Activated T-helper 17 cell treated with anti-CD3 and anti-CD28 coated beads, Interleukin-2, amount 50 U/mL, for 72 hours (primary cell): ENCODE data around the gene GPATCH2. TPM values are rescaled to one million over a fixed set of nuclear protein-coding genes. Genes with fewer than 3 reads are reported as not detected.
"Not testable (repeated sequence)": the region's sequence is repeated elsewhere in the genome, so short reads cannot be mapped to it uniquely, and the experiment has no call there.

Source experiments
- ATAC-seq: fragments of 150-1000 bp; cut with Tn5 transposase; replicated peaks from 2 replicates; pipeline ENCODE4 v1.10.0; 2021; ENCODE audit warnings: mild to moderate bottlenecking, moderate library complexity
- H3K27ac Mint-ChIP-seq: one replicate; pipeline ENCODE4 v1.8.0; 2022; ENCODE audit warnings: mixed read lengths
- H3K27me3 Mint-ChIP-seq: one replicate; pipeline ENCODE4 v1.8.0; 2022; ENCODE audit warnings: mixed read lengths
- H3K36me3 Mint-ChIP-seq: one replicate; pipeline ENCODE4 v1.8.0; 2022; ENCODE audit warnings: low read depth, mild to moderate bottlenecking, mixed read lengths
- H3K4me1 Mint-ChIP-seq: one replicate; pipeline ENCODE4 v1.8.0; 2022; ENCODE audit warnings: mixed read lengths
- H3K4me3 Mint-ChIP-seq: one replicate; pipeline ENCODE4 v1.8.0; 2022; ENCODE audit warnings: mild to moderate bottlenecking, mixed read lengths
- H3K9me3 Mint-ChIP-seq: one replicate; pipeline ENCODE4 v1.8.0; 2022; ENCODE audit warnings: mixed read lengths
- total RNA-seq, 2 donors: library from RNA; stranded (reverse); gene quantifications; one replicate each; pipeline ENCODE4 v1.2.3, GENCODE V29; 2022

Gene GPATCH2
- total RNA-seq, 2 donors from 2014 or later = 6.5 to 6.7 TPM

DNA sequence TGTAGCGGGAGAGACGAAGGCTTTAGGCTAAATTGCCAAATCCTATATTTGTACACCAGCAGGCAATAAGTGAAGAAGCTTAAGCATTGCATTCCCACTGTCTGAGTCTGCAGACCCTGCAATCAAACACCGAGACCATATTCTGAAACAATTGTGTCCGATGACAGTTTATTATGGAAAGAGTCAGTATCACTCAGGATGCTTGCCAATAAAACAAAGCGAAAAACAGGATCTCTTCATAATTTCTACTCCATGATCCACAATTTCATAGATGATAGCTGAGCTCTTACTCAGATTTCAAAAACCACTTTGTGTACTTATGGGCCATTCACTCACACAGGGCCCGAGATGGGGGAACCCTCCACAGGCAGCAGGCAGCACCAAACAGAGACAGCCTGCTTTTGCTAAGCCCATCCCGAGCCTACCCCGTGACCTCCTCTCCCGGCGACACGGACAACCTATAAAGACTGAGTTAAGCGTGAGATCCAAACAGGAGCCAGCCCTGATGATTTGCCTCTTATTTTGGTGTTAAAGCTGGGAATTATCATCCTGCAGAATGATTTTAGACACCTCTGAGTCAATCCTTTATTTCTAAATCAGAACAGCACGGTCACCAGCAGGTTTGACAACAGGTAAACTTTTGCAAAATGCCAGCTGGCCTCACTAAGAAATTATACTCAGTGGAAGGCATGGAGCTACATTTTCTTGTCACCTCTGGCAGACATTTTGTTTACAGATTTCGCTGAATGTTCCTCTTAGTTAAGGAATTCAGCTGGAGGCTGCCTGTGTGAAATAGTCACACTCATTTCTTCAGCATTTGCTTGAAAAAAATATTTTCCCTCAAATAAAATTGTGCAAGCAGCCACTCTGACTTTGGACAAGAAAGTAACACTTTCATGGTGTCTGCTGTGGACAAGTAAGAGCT is 212.4 kb downstream of the GPATCH2 start:
- Mint-ChIP-seq H3K36me3 (no peaks in the 10 kb centered on the region), H3K9me3 (no peaks in the 10 kb centered on the region), H3K4me3 (no peak overlapping the region), H3K4me1 (no peaks in the 10 kb centered on the region), H3K27ac (no peak overlapping the region), H3K27me3 (peaks cover 10% of the 10 kb centered on the region)
- ATAC-seq = no peak

DNA sequence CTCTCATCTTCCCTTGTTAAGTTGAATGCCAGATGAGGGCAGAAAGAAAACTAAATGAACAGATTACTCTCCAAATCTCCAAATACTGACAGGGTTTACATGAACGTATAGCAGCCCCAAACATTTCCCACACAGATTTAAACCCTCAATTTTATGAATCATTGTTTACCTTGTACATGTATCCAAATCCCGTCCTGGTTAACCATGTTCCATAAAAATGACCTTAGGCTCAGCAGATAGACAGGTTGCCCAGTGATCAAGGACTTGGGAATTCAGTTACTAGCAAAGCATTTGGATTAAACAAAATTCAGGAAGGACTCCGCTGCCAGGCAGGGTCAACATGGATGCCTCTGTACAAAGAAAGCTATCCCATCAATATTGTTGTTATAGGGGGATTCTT is 213.5 kb downstream of the GPATCH2 start:
- H3K4me1 Mint-ChIP-seq = no peaks in the 10 kb centered on the region
- H3K4me3 Mint-ChIP-seq = no peak overlapping the region
- no peaks in the 10 kb centered on the region for H3K36me3 Mint-ChIP-seq
- no peak for ATAC-seq
- H3K9me3 Mint-ChIP-seq = no peaks in the 10 kb centered on the region
- no peak overlapping the region for H3K27ac Mint-ChIP-seq
- H3K27me3 Mint-ChIP-seq = peaks cover 10% of the 10 kb centered on the region

DNA sequence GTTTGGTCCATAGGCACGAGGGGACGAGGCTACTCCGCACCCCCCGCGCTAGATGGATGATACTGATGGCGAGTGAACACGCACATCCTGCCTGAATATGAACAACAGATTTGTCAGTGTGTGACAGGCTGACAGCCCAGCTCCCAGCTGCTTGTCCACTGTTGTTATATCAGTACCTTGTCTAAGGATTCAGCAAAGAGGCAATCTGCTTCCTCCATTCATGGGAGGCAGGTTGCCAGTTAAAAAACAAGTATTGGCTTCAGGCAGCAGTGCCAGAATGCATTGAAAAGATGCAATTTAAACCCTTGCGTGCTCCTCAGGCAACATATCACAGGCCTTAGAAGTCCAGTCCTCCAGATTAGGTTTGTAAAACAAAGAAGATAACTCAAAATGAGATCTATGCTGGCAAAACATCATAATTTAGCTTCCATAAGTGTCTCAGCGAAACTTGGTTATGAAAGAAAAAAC is 223.3 kb downstream of the GPATCH2 start:
- no peaks in the 10 kb centered on the region for H3K4me1 Mint-ChIP-seq
- H3K36me3 Mint-ChIP-seq = no peaks in the 10 kb centered on the region
- no peak overlapping the region for H3K4me3 Mint-ChIP-seq
- no peaks in the 10 kb centered on the region for H3K27me3 Mint-ChIP-seq
- no peak overlapping the region for H3K27ac Mint-ChIP-seq
- H3K9me3 Mint-ChIP-seq = no peaks in the 10 kb centered on the region
- no peak for ATAC-seq

DNA sequence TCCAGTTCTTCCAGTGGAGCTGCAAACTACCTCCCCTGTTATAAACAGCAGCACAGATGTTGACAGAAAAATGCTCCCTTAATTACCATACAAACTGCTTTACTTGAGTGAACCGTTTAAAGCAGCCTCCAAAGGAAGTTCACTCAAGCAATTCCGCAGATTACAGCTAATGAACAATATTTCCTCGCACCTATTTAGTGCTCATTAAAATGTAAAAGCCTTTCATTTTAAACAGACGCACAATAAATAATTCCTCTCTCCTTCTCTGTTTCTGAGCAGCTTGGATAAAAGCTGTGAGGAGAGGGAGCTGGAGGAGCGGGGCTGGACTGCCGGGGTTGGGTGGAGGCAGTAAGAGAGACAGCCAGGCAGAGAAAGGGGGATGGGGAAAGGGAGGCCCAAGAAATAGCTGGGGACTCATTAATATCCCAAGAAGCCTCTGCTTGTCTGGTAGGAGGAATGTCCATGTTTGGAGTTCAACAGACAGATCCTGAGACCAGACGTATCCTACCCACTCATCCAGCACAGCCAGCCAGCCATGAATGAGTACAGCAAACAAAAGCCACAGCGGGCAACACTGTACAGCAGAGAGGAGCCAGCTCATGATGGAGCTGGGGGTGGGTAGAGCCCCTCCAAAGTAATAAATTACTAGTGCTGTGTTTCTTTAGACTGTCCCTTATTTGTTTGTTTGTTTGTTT is 227.7 kb downstream of the GPATCH2 start:
- no peak overlapping the region for H3K27ac Mint-ChIP-seq
- H3K4me3 Mint-ChIP-seq = no peak overlapping the region
- H3K27me3 Mint-ChIP-seq = no peaks in the 10 kb centered on the region
- no peaks in the 10 kb centered on the region for H3K9me3 Mint-ChIP-seq
- no peaks in the 10 kb centered on the region for H3K36me3 Mint-ChIP-seq
- ATAC-seq = no peak
- no peaks in the 10 kb centered on the region for H3K4me1 Mint-ChIP-seq

DNA sequence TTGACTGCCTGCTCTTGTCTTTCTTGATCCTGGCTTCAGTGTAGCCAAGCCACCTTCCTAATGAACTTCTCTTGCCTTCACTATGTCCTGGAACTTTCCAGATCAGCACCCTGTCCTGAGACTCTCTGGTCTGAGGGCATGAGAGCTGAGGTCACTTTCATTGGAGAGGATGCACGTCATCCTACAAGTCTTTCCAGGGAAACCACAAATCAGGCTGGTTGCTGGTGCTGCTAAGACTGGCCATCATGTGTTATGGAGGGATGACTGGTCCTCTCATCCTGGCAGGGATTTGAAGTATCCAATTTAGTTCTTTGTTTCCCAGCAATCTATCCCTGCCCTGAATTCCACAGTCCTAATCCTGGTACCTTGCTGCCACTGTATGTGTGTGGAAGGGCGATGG is 228.6 kb downstream of the GPATCH2 start:
- Mint-ChIP-seq H3K27ac (no peak overlapping the region), H3K4me3 (no peak overlapping the region)
- no peak for ATAC-seq

DNA sequence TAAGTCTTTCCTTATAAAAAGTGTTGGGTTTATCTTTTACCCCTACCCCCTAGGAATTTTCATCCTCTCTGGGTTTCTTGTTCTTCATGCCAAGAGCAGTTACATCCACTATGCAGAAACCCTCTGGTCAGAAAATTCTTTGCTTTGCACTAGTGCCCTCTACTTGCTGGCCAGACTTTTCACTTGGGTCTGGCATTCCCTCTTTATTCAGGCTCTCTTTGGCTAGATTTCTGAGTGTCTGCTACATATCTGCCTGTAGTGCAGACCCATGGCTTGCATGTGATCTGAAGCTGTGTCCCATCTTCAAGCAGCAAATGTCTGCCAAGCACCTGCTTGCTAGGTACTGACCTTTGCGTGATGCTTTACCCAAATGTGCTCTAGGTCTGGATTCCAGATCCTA is 237.0 kb downstream of the GPATCH2 start:
- no peak for ATAC-seq
- H3K9me3 Mint-ChIP-seq = no peaks in the 10 kb centered on the region
- no peaks in the 10 kb centered on the region for H3K36me3 Mint-ChIP-seq
- H3K27me3 Mint-ChIP-seq = peaks cover 3% of the 10 kb centered on the region
- H3K4me1 Mint-ChIP-seq = no peaks in the 10 kb centered on the region
- H3K27ac Mint-ChIP-seq = no peak overlapping the region
- H3K4me3 Mint-ChIP-seq = no peak overlapping the region

More for the DNA sequence above, 228.6 kb downstream of the GPATCH2 start:
- Mint-ChIP-seq H3K36me3 (no peaks in the 10 kb centered on the region), H3K27me3 (no peaks in the 10 kb centered on the region), H3K4me1 (no peaks in the 10 kb centered on the region), H3K9me3 (no peaks in the 10 kb centered on the region)

DNA sequence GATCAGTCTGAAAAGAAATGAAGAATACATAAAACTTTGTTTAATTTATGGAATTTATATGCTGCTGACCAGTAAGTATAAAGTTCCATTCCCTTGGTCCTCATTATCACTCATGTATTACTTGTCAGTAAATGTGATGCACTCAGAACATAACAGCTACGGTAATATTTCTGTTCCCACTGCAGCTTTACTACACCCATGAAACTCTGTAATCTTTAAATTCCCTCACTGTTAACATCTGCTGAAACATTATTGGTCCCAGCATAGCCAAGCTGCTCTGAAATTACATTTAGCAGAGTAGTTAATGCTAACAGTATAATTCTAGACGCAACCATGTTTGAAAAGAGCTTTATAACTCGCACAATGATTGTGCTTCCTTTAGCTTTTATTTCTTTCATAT is 238.4 kb downstream of the GPATCH2 start:
- ATAC-seq = no peak
- peaks cover 3% of the 10 kb centered on the region for H3K27me3 Mint-ChIP-seq
- H3K36me3 Mint-ChIP-seq = no peaks in the 10 kb centered on the region
- no peaks in the 10 kb centered on the region for H3K9me3 Mint-ChIP-seq
- H3K4me3 Mint-ChIP-seq = no peak overlapping the region
- no peak overlapping the region for H3K27ac Mint-ChIP-seq
- H3K4me1 Mint-ChIP-seq = no peaks in the 10 kb centered on the region

DNA sequence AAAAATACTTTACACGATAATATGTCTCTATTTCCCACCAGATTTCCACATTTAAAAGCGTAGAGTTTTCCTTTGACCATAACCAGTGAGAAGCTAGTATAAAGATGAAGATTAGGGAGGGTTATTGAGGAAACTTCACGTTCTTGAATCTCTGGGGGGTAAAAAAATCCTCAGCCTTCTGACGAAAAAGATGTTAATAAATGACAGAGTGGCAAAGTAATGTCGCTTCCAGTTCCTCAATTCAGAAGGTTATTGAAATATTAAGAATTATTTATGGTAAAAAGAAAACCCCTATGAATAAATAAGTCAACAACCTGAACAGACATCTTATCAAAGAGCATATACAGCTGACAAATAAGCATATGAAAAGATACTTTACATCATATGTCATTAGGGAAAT is 241.0 kb downstream of the GPATCH2 start:
- H3K27me3 Mint-ChIP-seq = no peaks in the 10 kb centered on the region
- H3K4me3 Mint-ChIP-seq = no peak overlapping the region
- H3K27ac Mint-ChIP-seq = no peak overlapping the region
- H3K9me3 Mint-ChIP-seq = no peaks in the 10 kb centered on the region
- no peak for ATAC-seq
- H3K4me1 Mint-ChIP-seq = no peaks in the 10 kb centered on the region
- no peaks in the 10 kb centered on the region for H3K36me3 Mint-ChIP-seq

DNA sequence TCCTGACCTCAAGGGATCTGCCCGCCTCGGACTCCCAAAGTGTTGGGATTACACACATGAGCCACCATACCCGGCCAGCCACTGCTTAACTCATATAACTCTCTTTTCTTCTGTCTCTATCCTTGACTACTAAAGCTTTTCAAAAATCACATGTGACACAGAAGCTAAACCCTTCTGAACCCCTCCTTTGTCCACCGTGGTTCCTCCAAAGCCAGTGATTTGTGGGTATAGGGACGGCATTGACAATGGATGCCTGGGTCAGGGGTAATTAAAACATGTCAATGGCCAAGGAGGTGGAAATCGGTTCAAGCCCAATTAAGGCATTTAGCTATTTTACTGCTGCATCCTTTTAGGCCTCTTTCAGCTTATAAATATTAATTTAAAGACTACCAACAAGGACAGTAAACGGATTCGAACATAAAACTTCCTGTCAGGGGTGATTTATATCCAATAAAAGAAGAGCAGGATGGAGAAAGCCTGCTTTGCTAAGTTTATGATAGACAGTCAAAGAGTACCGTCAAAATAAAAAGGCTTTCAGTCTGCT is 242.3 kb downstream of the GPATCH2 start:
- ATAC-seq = no peak
- H3K9me3 Mint-ChIP-seq = no peaks in the 10 kb centered on the region
- no peaks in the 10 kb centered on the region for H3K27me3 Mint-ChIP-seq
- H3K27ac Mint-ChIP-seq = no peak overlapping the region
- no peaks in the 10 kb centered on the region for H3K4me1 Mint-ChIP-seq
- no peaks in the 10 kb centered on the region for H3K36me3 Mint-ChIP-seq
- no peak overlapping the region for H3K4me3 Mint-ChIP-seq

DNA sequence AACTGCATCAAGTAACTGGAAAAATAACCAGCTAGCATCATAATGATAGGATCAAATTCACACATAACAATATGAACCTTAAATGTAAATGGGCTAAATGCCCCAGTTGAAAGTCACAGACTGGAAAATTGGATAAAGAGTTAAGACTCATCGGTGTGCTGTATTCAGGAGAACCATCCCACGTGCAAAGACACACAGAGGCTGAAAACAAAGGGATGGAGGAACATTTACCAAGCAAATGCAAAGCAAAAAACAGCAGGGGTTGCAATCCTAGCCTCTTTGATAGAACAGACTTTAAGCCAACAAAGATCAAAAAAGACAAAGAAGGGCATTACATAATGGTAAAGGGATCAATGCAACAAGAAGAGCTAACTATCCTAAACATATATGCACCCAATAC is 249.1 kb downstream of the GPATCH2 start:
- H3K4me1 Mint-ChIP-seq, H3K4me3 Mint-ChIP-seq, H3K9me3 Mint-ChIP-seq, H3K36me3 Mint-ChIP-seq, H3K27ac Mint-ChIP-seq, ATAC-seq, H3K27me3 Mint-ChIP-seq: not testable (repeated sequence)

DNA sequence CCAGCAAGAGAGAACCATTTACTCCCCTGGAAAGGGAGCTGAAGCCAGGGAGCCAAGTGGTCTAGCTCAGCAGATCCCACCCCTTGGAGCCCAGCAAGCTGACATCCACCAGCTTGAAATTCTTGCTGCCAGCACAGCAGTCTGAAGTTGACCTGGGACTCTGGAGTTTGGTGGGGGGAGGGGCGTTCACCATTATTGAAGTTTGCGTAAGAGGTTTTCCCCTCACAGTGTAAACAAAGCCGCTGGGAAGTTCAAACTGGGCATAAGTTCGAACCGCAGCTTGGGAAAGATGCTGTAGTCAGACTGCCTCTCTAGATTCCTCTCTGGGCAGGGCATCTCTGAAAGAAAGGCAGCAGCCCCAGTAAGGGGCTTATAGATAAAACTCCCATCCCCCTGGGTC is 251.1 kb downstream of the GPATCH2 start:
- not testable (repeated sequence) for H3K9me3 Mint-ChIP-seq, ATAC-seq, H3K36me3 Mint-ChIP-seq, H3K4me1 Mint-ChIP-seq, H3K4me3 Mint-ChIP-seq, H3K27me3 Mint-ChIP-seq, H3K27ac Mint-ChIP-seq

DNA sequence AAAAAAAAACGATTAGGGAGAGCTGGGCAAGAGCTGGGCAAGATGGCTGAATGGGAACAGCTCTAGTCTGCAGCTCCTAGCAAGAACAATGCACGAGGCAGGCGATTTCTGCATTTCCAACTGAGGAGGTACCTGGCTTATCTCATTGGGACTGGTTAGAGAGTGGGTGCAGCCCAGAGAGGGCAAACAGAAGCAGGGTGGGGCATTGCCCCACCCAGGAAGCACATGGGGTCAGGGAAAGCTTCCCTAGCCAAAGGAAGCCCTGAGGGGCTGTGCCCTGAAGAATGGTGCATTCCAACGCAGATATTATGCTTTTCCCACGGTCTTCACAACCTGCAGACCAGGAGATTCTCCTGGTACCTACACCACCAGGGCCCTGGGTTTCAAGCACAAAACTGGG is 251.6 kb downstream of the GPATCH2 start:
- no peaks in the 10 kb centered on the region for H3K36me3 Mint-ChIP-seq
- no peak for ATAC-seq
- H3K27ac Mint-ChIP-seq = no peak overlapping the region
- peaks cover 12% of the 10 kb centered on the region for H3K9me3 Mint-ChIP-seq
- no peaks in the 10 kb centered on the region for H3K4me1 Mint-ChIP-seq
- H3K27me3 Mint-ChIP-seq = peaks cover 3% of the 10 kb centered on the region
- H3K4me3 Mint-ChIP-seq = no peak overlapping the region
